Parathyroid adenoma (tissue), 2 donors: ENCODE results near the gene PCDHA12.

ENCODE experiments used
- H2AFZ ChIP-seq: fragments of 300-600 bp; sonication (generic); one replicate; pipeline ENCODE4 v1.7.0; 2017; ENCODE audit warnings: antibody characterized with exemption, mild to moderate bottlenecking
- H3K27ac ChIP-seq: fragments of 300-600 bp; sonication (generic); one replicate; pipeline ENCODE4 v1.7.0; 2017
- H3K27me3 ChIP-seq: fragments of 300-600 bp; sonication (generic); one replicate; pipeline ENCODE4 v1.7.0; 2017; ENCODE audit warnings: low read length; ENCODE audit not compliant: control insufficient read depth, insufficient read depth
- H3K36me3 ChIP-seq: fragments of 300-600 bp; sonication (generic); one replicate; pipeline ENCODE4 v1.7.0; 2017; ENCODE audit warnings: low read length; ENCODE audit not compliant: control insufficient read depth, insufficient read depth
- H3K4me1 ChIP-seq: fragments of 300-600 bp; sonication (generic); one replicate; pipeline ENCODE4 v1.7.0; 2017; ENCODE audit warnings: control low read depth
- H3K4me2 ChIP-seq: fragments of 300-600 bp; sonication (generic); one replicate; pipeline ENCODE4 v1.7.0; 2017; ENCODE audit warnings: low read length
- H3K4me3 ChIP-seq: fragments of 300-600 bp; sonication (generic); one replicate; pipeline ENCODE4 v1.7.0; 2017; ENCODE audit warnings: low read depth, low read length
- H3K79me2 ChIP-seq: fragments of 300-600 bp; sonication (generic); one replicate; pipeline ENCODE4 v1.7.0; 2017; ENCODE audit warnings: control low read depth
- H3K9ac ChIP-seq: fragments of 300-600 bp; sonication (generic); one replicate; pipeline ENCODE4 v1.7.0; 2017; ENCODE audit warnings: mild to moderate bottlenecking
- H3K9me3 ChIP-seq: fragments of 300-600 bp; sonication (generic); one replicate; pipeline ENCODE4 v1.7.0; 2017; ENCODE audit warnings: low read length; ENCODE audit not compliant: control insufficient read depth
- TF ChIP-seq, protein P1 (sequence below): fragments of 300-600 bp; sonication (generic); IDR thresholded peaks from one replicate; pipeline ENCODE4 v1.7.0; 2017; ENCODE audit warnings: antibody characterized with exemption, mild to moderate bottlenecking
- donor health status: primary hyperparathyroidism.

The PCDHA12 gene

DNA sequence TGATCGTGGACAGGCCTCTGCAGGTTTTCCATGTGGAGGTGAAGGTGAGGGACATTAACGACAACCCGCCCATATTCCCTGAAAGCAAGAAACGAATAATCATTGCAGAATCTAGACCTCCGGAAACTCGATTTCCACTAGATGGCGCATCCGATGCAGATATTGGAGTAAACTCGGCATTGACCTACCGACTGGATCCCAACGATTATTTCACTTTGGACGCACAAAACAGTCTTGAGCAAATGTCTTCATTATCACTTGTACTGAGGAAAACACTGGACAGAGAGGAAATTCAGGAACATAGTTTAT is 7.4 kb downstream of the PCDHA12 start:
- Histone ChIP-seq H3K27me3 (no peaks in the 10 kb centered on the region), H3K27ac (no peak overlapping the region), H3K4me3 (peak overlapping the region; percentile 23), H3K4me2 (peak overlapping the region; percentile 40), H2AFZ (no peak overlapping the region), H3K79me2 (peaks cover 2% of the 10 kb centered on the region), H3K9me3 (no peaks in the 10 kb centered on the region), H3K4me1 (no peaks in the 10 kb centered on the region), H3K9ac (no peak overlapping the region), H3K36me3 (no peaks in the 10 kb centered on the region)
- TF ChIP-seq, protein P1, sequence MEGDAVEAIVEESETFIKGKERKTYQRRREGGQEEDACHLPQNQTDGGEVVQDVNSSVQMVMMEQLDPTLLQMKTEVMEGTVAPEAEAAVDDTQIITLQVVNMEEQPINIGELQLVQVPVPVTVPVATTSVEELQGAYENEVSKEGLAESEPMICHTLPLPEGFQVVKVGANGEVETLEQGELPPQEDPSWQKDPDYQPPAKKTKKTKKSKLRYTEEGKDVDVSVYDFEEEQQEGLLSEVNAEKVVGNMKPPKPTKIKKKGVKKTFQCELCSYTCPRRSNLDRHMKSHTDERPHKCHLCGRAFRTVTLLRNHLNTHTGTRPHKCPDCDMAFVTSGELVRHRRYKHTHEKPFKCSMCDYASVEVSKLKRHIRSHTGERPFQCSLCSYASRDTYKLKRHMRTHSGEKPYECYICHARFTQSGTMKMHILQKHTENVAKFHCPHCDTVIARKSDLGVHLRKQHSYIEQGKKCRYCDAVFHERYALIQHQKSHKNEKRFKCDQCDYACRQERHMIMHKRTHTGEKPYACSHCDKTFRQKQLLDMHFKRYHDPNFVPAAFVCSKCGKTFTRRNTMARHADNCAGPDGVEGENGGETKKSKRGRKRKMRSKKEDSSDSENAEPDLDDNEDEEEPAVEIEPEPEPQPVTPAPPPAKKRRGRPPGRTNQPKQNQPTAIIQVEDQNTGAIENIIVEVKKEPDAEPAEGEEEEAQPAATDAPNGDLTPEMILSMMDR, result no peak

DNA sequence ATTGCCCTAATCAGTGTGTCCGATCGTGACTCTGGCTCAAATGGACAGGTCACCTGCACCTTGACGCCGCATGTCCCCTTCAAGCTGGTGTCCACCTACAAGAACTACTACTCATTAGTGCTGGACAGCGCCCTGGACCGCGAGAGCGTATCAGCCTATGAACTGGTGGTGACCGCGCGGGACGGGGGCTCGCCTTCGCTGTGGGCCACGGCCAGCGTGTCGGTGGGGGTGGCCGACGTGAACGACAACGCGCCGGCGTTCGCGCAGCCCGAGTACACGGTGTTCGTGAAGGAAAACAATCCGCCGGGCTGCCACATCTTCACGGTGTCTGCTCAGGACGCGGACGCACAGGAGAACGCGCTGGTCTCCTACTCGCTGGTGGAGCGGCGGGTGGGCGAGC is 8.3 kb downstream of the PCDHA12 start:
- H3K9ac ChIP-seq, result no peak overlapping the region
- no peaks in the 10 kb centered on the region for H3K4me1 ChIP-seq
- TF ChIP-seq, protein P1, result no peak
- peaks cover 2% of the 10 kb centered on the region for H3K79me2 ChIP-seq
- H3K4me2 ChIP-seq, result no peak overlapping the region
- H3K27me3 ChIP-seq, result no peaks in the 10 kb centered on the region
- H3K27ac ChIP-seq, result no peak overlapping the region
- H3K4me3 ChIP-seq, result no peak overlapping the region
- no peaks in the 10 kb centered on the region for H3K9me3 ChIP-seq
- H3K36me3 ChIP-seq, result no peaks in the 10 kb centered on the region
- no peak overlapping the region for H2AFZ ChIP-seq

DNA sequence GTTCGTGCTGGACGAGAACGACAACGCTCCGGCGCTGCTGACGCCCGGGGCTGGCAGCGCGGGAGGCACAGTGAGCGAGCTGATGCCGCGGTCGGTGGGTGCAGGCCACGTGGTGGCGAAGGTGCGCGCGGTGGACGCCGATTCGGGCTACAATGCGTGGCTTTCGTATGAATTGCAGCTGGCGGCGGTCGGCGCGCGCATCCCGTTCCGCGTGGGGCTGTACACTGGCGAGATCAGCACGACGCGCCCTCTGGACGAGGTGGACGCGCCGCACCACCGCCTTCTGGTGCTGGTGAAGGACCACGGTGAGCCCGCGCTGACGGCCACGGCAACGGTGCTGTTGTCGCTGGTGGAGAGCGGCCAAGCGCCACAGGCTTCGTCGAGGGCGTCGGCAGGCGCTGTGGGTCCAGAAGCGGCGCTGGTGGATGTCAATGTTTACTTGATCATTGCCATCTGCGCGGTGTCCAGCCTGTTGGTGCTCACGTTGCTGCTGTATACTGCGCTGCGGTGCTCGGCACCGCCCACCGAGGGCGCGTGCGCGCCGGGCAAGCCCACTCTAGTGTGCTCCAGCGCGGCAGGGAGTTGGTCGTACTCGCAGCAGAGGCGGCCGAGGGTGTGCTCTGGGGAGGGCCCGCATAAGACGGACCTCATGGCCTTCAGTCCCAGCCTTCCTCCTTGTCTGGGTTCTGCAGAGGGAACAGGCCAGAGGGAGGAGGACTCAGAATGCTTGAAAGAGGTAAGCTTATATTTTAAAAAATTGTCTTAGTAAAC is 9.0 kb downstream of the PCDHA12 start:
- Histone ChIP-seq H3K27me3 (no peaks in the 10 kb centered on the region), H3K4me3 (no peak overlapping the region), H3K9ac (no peak overlapping the region), H3K4me1 (no peaks in the 10 kb centered on the region), H2AFZ (no peak overlapping the region), H3K79me2 (peaks cover 2% of the 10 kb centered on the region), H3K36me3 (no peaks in the 10 kb centered on the region), H3K9me3 (no peaks in the 10 kb centered on the region), H3K27ac (no peak overlapping the region), H3K4me2 (no peak overlapping the region)
- TF ChIP-seq, protein P1, result no peak

GRCh38 chr5:140916325-140916724 is 41.2 kb downstream of the PCDHA12 start:
- no peaks in the 10 kb centered on the region for H3K36me3 ChIP-seq
- no peak overlapping the region for H3K9ac ChIP-seq
- TF ChIP-seq, protein P1, result no peak
- H3K79me2 ChIP-seq, result peaks cover 31% of the 10 kb centered on the region
- H3K4me1 ChIP-seq, result no peaks in the 10 kb centered on the region
- H3K27ac ChIP-seq, result no peak overlapping the region
- H3K4me2 ChIP-seq, result no peak overlapping the region
- no peak overlapping the region for H2AFZ ChIP-seq
- no peak overlapping the region for H3K4me3 ChIP-seq
- no peaks in the 10 kb centered on the region for H3K27me3 ChIP-seq
- no peaks in the 10 kb centered on the region for H3K9me3 ChIP-seq

DNA sequence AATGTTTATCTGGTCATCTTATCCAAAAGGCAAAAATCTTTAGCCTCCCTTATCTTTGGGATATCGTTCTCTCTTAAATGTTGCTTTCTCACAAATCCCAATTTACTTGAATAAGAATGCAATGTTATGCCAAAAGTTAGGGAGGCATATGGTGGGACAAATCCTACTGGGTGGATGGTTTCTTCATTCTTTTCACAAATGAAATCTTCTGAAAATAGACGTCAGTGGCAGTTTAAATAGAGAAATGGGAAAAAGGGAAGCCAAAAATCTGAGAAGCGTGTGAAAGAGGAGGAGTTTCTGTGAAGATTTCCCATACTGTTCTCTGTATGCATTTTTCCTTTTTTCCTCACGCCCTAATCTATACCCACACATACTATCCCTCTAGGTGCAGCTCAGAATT is 48.5 kb downstream of the PCDHA12 start:
- Histone ChIP-seq H3K4me3 (no peak overlapping the region), H3K4me2 (no peak overlapping the region), H3K27ac (no peak overlapping the region), H2AFZ (no peak overlapping the region), H3K4me1 (no peaks in the 10 kb centered on the region), H3K9ac (no peak overlapping the region), H3K9me3 (no peaks in the 10 kb centered on the region), H3K79me2 (peaks cover 4% of the 10 kb centered on the region), H3K27me3 (no peaks in the 10 kb centered on the region), H3K36me3 (no peaks in the 10 kb centered on the region)
- TF ChIP-seq, protein P1, result no peak
